ENCODE data around the gene ZNF728. TPM values are rescaled to one million over a fixed set of nuclear protein-coding genes. Genes with fewer than 3 reads are reported as not detected.

The ZNF728 gene
- total RNA-seq, 1 experiment from 2014 or later = not detected

- Mint-ChIP-seq H3K4me3 (no peak overlapping the region), H3K27ac (no peak overlapping the region), H3K9me3 (peaks cover 29% of the 10 kb centered on the region), H3K36me3 (peaks cover 19% of the 10 kb centered on the region), H3K27me3 (ENCODE audit: low read depth) (peaks cover 7% of the 10 kb centered on the region), H3K4me1 (peaks cover 21% of the 10 kb centered on the region)
- TF ChIP-seq ZMAT4 (CRISPR knock-in tag; IDR thresholded peaks at IDR 0.05) = no peak
- TF ChIP-seq FOXK1 (CRISPR knock-in tag; IDR thresholded peaks at IDR 0.05) = no peak
- no peak for TF ChIP-seq ZNF219 (CRISPR knock-in tag; IDR thresholded peaks at IDR 0.05; ENCODE audit: borderline replicate concordance)
- ATAC-seq (no peak), DNase-seq (ENCODE audit: low spot score) (no peak)
- CTCF ChIA-PET = no interaction called here
- POLR2A ChIA-PET = no interaction called here
Observed at GRCh38 chr19:23033721-23034120, 30.7 kb upstream of the ZNF728 start.

- CTCF ChIA-PET = no interaction called here
- TF ChIP-seq CTCF (IDR thresholded peaks at IDR 0.05) = no peak
- TF ChIP-seq ZSCAN18 (CRISPR knock-in tag; IDR thresholded peaks at IDR 0.05) = no peak
- no peak for TF ChIP-seq SOX15 (CRISPR knock-in tag; IDR thresholded peaks at IDR 0.05)
- no peak for TF ChIP-seq ATF2 (CRISPR knock-in tag; IDR thresholded peaks at IDR 0.05; ENCODE audit: borderline replicate concordance, low read depth)
- no peak for TF ChIP-seq ZMAT4 (CRISPR knock-in tag; IDR thresholded peaks at IDR 0.05)
- no peak for TF ChIP-seq ZNF281 (CRISPR knock-in tag; IDR thresholded peaks at IDR 0.05)
- TF ChIP-seq MYBL2 (CRISPR knock-in tag; IDR thresholded peaks at IDR 0.05) = no peak
- TF ChIP-seq NR1H2 (CRISPR knock-in tag; IDR thresholded peaks at IDR 0.05) = no peak
- TF ChIP-seq ZNF425 (CRISPR knock-in tag; conservative IDR thresholded peaks at IDR 0.05) = no peak
- no peak for TF ChIP-seq NFATC4 (CRISPR knock-in tag; IDR thresholded peaks at IDR 0.05)
- no peak for TF ChIP-seq MLX (CRISPR knock-in tag; IDR thresholded peaks at IDR 0.05)
- TF ChIP-seq HMGA2 (CRISPR knock-in tag; IDR thresholded peaks at IDR 0.05) = no peak
- TF ChIP-seq JAZF1 (CRISPR knock-in tag; IDR thresholded peaks at IDR 0.05) = no peak
- no peak for TF ChIP-seq AR (CRISPR knock-in tag; IDR thresholded peaks at IDR 0.05)
- no peak for TF ChIP-seq ZBTB43 (CRISPR knock-in tag; IDR thresholded peaks at IDR 0.05)
- TF ChIP-seq ZNF396 (CRISPR knock-in tag; IDR thresholded peaks at IDR 0.05; ENCODE audit: borderline replicate concordance) = no peak
- H3K4me3 Mint-ChIP-seq = no peak overlapping the region
- peaks cover 88% of the 10 kb centered on the region for H3K9me3 Mint-ChIP-seq
- H3K27ac Mint-ChIP-seq = no peak overlapping the region
- no peaks in the 10 kb centered on the region for H3K4me1 Mint-ChIP-seq
- H3K36me3 Mint-ChIP-seq = peaks cover 53% of the 10 kb centered on the region
- DNase-seq (ENCODE audit: low spot score) (no peak), ATAC-seq (no peak)
- POLR2A ChIA-PET = no interaction called here
- H3K27me3 Mint-ChIP-seq (ENCODE audit: low read depth) = peaks cover 7% of the 10 kb centered on the region
Observed at GRCh38 chr19:23015660-23016059, 12.7 kb upstream of the ZNF728 start.
